PFSK-1 (cell line): Measurements from ENCODE around the gene EVC2.

Source experiments
- FOXP2 ChIP-seq: optimal IDR thresholded peaks from 2 replicates; pipeline ENCODE3; 2011; ENCODE audit warnings: borderline replicate concordance, control low read depth, inconsistent platforms; ENCODE audit not compliant: insufficient read depth; ENCODE audit errors: extremely low read length, extremely low read depth
- POLR2AphosphoS5 ChIP-seq: IDR thresholded peaks from 2 replicates; pipeline ENCODE4 v1.6.1; 2012; ENCODE audit warnings: low read depth, mild to moderate bottlenecking, control low read depth, low read length, moderate library complexity
- TAF1 ChIP-seq: IDR thresholded peaks from 2 replicates; pipeline ENCODE4 v1.6.1; 2012; ENCODE audit warnings: low read length, control low read depth, borderline replicate concordance; ENCODE audit not compliant: insufficient read depth

GRCh38 chr4:5524446-5525299 is 183.7 kb downstream of the EVC2 start:
- TF ChIP-seq POLR2AphosphoS5 (no peak), TAF1 (no peak), FOXP2 (no peak)
